Panc1 (cell line): ENCODE results near the gene CLNK. TPM values are rescaled to one million over a fixed set of nuclear protein-coding genes. Genes with fewer than 3 reads are reported as not detected.

ENCODE experiments used
- ATAC-seq: fragments of 200-7000 bp; cut with Tn5 transposase; 2 replicates; pipeline ENCODE4 v1.9.1; 2020; ENCODE audit warnings: mild to moderate bottlenecking, moderate library complexity
- BruUV-seq: library from RNA; stranded (reverse); fragments of 400-500 nt; replicated peaks from 2 replicates; lab custom pipeline; 2021; lab: Mats Ljungman, UMichigan
- CTCF ChIA-PET: fragments of 300-600 bp; sonication (Branson Sonifier 250); formaldehyde crosslinking; loops from one replicate; lab custom pipeline; 2022; ENCODE audit warnings: antibody characterized with exemption; lab: Charles Lee
- POLR2A ChIA-PET: fragments of 300-600 bp; sonication (Branson Sonifier 250); formaldehyde crosslinking; loops from one replicate; lab custom pipeline; 2022; ENCODE audit warnings: antibody characterized with exemption; lab: Charles Lee
- DNase-seq: peaks from one replicate; pipeline ENCODE4 v3.0.0-alpha.2; 2010; ENCODE audit warnings: low read depth, low spot score
- H3K27ac ChIP-seq: 2 replicates; pipeline ENCODE4 v1.5.1; 2011; ENCODE audit warnings: mild to moderate bottlenecking, low read length, inconsistent platforms
- H3K27me3 ChIP-seq: fragments of 200-500 bp; sonication (Bioruptor generic); 2 replicates; pipeline ENCODE4 v1.6.0; 2014; ENCODE audit warnings: low read length, inconsistent platforms; ENCODE audit not compliant: control insufficient read depth, insufficient read depth
- H3K36me3 ChIP-seq: fragments of 200-500 bp; sonication (Bioruptor generic); 2 replicates; pipeline ENCODE4 v1.5.1; 2014; ENCODE audit warnings: inconsistent platforms, mild to moderate bottlenecking, low read length, moderate library complexity; ENCODE audit not compliant: control insufficient read depth, insufficient read depth
- H3K4me1 ChIP-seq: 2 replicates; pipeline ENCODE4 v1.5.1; 2011; ENCODE audit warnings: inconsistent platforms, mild to moderate bottlenecking, low read length, moderate library complexity; ENCODE audit not compliant: control insufficient read depth, insufficient read depth
- H3K4me3 ChIP-seq, 2 experiments: 2 replicates each; pipeline ENCODE4 v1.5.1; 2011 to 2012; ENCODE audit warnings: low read depth in 2 of 2, low read length in 2 of 2, mild to moderate bottlenecking in 2 of 2, inconsistent platforms in 1 of 2, moderate library complexity in 1 of 2
- H3K9me3 ChIP-seq: fragments of 200-500 bp; sonication (Bioruptor generic); 2 replicates; pipeline ENCODE4 v1.5.1; 2014; ENCODE audit warnings: low read depth, mild to moderate bottlenecking, inconsistent platforms, low read length, moderate library complexity; ENCODE audit not compliant: control insufficient read depth, insufficient read depth
- POLR2AphosphoS5 ChIP-seq: IDR thresholded peaks from 2 replicates; pipeline ENCODE4 v1.6.1; 2012; ENCODE audit warnings: mild to moderate bottlenecking, low read depth, low read length, moderate library complexity
- REST ChIP-seq, 2 experiments: IDR thresholded peaks; 2 replicates each; pipeline ENCODE4 v1.6.1; 2011 to 2012; ENCODE audit warnings: low read depth in 2 of 2, control low read depth in 1 of 2, low read length in 1 of 2, mild to moderate bottlenecking in 1 of 2, moderate library complexity in 1 of 2; ENCODE audit not compliant: insufficient read depth in 1 of 2
- SIN3A ChIP-seq: IDR thresholded peaks from 2 replicates; pipeline ENCODE4 v1.6.1; 2012; ENCODE audit warnings: low read depth, mild to moderate bottlenecking, low read length, moderate library complexity, borderline replicate concordance; ENCODE audit not compliant: insufficient read depth
- TCF7L2 ChIP-seq: IDR thresholded peaks from 2 replicates; pipeline ENCODE4 v1.6.1; 2011; ENCODE audit warnings: mild to moderate bottlenecking, low read depth, low read length, inconsistent platforms
- in situ Hi-C: cut with HindIII; loops from 2 replicates; pipeline ENCODE4 v1.10.0; 2016; ENCODE audit warnings: low sequenced_read_pairs, low pct_unique_long_range_greater_than_20kb
- intact Hi-C: fragments of 100-400 bp; cut with micrococcal nuclease; formaldehyde crosslinking; loops from one replicate; pipeline ENCODE4 v1.10.0; 2022; ENCODE audit not compliant: unreplicated experiment
- total RNA-seq: library from RNA; stranded (reverse); gene quantifications from one replicate; pipeline ENCODE4 v1.2.1, GENCODE V29; 2021; ENCODE audit not compliant: unreplicated experiment
- TF ChIP-seq, protein P1 (sequence below): fragments of 450-650 bp; IDR thresholded peaks from 2 replicates; pipeline ENCODE4 v1.5.1; 2017; ENCODE audit warnings: mild to moderate bottlenecking

The CLNK gene
- total RNA-seq, 1 experiment from 2014 or later, result not detected

- TF ChIP-seq, protein P1, sequence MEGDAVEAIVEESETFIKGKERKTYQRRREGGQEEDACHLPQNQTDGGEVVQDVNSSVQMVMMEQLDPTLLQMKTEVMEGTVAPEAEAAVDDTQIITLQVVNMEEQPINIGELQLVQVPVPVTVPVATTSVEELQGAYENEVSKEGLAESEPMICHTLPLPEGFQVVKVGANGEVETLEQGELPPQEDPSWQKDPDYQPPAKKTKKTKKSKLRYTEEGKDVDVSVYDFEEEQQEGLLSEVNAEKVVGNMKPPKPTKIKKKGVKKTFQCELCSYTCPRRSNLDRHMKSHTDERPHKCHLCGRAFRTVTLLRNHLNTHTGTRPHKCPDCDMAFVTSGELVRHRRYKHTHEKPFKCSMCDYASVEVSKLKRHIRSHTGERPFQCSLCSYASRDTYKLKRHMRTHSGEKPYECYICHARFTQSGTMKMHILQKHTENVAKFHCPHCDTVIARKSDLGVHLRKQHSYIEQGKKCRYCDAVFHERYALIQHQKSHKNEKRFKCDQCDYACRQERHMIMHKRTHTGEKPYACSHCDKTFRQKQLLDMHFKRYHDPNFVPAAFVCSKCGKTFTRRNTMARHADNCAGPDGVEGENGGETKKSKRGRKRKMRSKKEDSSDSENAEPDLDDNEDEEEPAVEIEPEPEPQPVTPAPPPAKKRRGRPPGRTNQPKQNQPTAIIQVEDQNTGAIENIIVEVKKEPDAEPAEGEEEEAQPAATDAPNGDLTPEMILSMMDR, result no peak
- no peak for TF ChIP-seq POLR2AphosphoS5
- TF ChIP-seq SIN3A, result no peak
- TF ChIP-seq TCF7L2, result no peak
- TF ChIP-seq REST (IDR thresholded peaks at IDR 0.05; ENCODE audit: insufficient read depth in 1 of 2, low read depth in 2 of 2, low read length in 1 of 2), result no peak
- BruUV-seq, result no TSS peak
- POLR2A ChIA-PET, result no interaction called here
- Histone ChIP-seq H3K36me3 (no peaks in the 10 kb centered on the region), H3K4me1 (no peaks in the 10 kb centered on the region), H3K27me3 (no peaks in the 10 kb centered on the region), H3K27ac (no peak overlapping the region), H3K4me3 (no peak overlapping the region), H3K9me3 (no peaks in the 10 kb centered on the region)
- intact Hi-C loops, result no loop called here
- CTCF ChIA-PET, result no interaction called here
- in situ Hi-C loops, result no loop called here
- ATAC-seq (no peak), DNase-seq (no peak)
These were observed 19.3 kb upstream of the CLNK start for GRCh38 chr4:10703766-10704429.

DNA sequence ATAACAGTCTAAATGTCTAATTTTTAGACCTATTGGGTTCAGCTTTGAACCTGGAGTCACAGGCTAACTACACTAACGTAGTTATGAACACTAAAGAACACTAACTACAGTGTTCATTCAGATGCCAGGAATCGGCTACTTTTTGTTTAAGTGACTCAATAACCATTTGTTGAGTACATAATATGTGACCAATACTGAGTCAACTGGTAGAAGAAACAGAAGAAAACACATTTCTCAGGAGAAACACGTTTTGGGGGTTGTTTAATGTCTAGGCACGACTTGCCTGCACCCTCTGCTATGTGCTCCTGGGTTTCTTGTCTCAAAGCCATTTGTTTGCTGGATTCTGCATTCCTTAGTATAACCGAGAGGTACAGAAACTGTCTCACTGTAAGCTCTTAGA, 18.6 kb upstream of the CLNK start:
- H3K4me1 ChIP-seq, result no peaks in the 10 kb centered on the region
- no TSS peak for BruUV-seq
- in situ Hi-C loops, result no loop called here
- no peaks in the 10 kb centered on the region for H3K36me3 ChIP-seq
- no peak for DNase-seq
- TF ChIP-seq SIN3A, result no peak
- TF ChIP-seq, protein P1, result no peak
- CTCF ChIA-PET, result no interaction called here
- no peak overlapping the region for H3K27ac ChIP-seq
- no peaks in the 10 kb centered on the region for H3K9me3 ChIP-seq
- intact Hi-C loops, result no loop called here
- POLR2A ChIA-PET, result no interaction called here
- no peak overlapping the region for H3K4me3 ChIP-seq
- H3K27me3 ChIP-seq, result no peaks in the 10 kb centered on the region
- no peak for ATAC-seq
